ENCODE results near the gene HMGB1.

DNA sequence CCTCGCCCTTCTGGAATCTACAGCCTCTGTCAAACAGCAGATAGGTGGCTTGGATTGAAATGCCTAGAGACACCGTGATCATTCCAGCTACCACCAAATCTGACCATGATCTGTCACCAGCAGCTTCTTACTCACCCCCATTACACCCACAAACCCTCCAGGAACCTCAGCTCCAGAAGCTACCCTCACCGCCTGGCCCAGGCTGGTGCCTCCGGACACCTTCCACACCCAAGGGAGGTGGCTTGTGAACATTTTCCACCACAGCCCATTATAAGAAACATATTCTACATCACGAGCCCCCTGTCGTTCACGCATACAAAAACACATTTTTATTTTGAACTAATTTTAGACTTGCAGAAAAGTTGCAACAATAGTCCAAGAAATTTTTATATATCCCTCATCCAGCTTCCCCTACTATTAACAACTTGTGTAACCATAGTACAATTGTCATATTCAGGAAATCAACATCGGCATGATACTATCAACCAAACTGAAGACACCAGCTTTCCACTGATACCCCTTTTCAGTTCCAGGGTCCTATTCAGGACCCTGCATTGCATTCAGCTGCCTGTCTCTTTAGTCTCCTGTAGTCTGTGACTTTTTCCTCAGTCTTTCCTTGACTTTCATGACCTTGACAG lies 58.8 kb downstream of the HMGB1 start:
- no peak for TF ChIP-seq CTCF (IDR thresholded peaks at IDR 0.05)
- TF ChIP-seq POLR2AphosphoS5 (IDR thresholded peaks at IDR 0.05): no peak
- no peak for TF ChIP-seq POLR2A (IDR thresholded peaks at IDR 0.05)
- TF ChIP-seq EP300 (IDR thresholded peaks at IDR 0.05): no peak

All from suprapubic skin (tissue), 4 donors.